HuH-7.5 (cell line): ENCODE data around the gene HSPA1L.
A peak's percentile ranks its signal among the peaks of the same experiment; 100 is the strongest.
"Not testable (repeated sequence)": the region's sequence is repeated elsewhere in the genome, so short reads cannot be mapped to it uniquely, and the experiment has no call there.

ENCODE experiments used
- DNase-seq: peaks from one replicate; pipeline ENCODE4 v3.0.0; 2011; ENCODE audit warnings: low spot score

The HSPA1L gene

DNA sequence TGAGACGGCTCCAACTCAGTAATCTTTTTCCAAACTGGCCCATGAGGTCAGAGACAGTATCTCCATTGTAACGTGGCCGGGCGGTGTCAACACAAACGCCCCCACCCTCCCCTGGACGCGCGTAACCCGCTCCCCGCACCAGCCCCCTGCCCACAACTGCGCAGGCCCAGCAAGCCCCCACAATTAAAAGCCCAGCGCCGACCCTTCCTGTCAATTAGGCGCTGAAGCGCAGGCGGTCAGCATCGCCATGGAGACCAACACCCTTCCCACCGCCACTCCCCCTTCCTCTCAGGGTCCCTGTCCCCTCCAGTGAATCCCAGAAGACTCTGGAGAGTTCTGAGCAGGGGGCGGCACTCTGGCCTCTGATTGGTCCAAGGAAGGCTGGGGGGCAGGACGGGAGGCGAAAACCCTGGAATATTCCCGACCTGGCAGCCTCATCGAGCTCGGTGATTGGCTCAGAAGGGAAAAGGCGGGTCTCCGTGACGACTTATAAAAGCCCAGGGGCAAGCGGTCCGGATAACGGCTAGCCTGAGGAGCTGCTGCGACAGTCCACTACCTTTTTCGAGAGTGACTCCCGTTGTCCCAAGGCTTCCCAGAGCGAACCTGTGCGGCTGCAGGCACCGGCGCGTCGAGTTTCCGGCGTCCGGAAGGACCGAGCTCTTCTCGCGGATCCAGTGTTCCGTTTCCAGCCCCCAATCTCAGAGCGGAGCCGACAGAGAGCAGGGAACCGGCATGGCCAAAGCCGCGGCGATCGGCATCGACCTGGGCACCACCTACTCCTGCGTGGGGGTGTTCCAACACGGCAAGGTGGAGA lies at the start of gene HSPA1L, which contains the start of gene HSPA1A:
HSPA1L (minus strand) TSS at position 259 of the 814 bp plus-strand sequence. CDS start 3,311 bp downstream, outside the sequence.
HSPA1A (plus strand) TSS at position 519 of the 814 bp plus-strand sequence; CDS start at position 733, 214 bp downstream.
- peak; percentile 95 for DNase-seq

- DNase-seq = no peak
Measured at GRCh38 chr6:31864818-31865204, 49.7 kb upstream of the HSPA1L start.

DNA sequence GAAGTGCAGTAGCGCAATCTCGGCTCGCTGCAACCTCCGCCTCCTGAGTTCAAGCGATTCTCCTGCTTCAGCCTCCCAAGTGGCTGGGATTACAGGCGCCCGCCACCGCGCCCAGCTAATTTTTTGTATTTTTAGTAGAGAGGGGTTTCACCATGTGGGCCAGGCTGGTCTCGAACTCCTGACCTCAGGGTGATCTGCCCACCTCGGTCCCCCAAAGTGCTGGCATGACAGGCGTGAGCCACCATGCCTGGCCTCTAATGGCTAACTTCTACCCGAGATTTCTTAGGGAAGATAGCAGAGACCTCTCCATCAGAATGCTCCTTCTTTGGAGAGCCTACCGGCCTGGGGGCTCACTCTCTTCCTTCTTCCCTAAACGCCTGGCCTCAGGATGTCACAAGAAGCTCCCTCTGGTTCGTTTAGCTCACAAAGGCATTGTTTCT lies 49.1 kb upstream of the HSPA1L start:
- not testable (repeated sequence) for DNase-seq

DNA sequence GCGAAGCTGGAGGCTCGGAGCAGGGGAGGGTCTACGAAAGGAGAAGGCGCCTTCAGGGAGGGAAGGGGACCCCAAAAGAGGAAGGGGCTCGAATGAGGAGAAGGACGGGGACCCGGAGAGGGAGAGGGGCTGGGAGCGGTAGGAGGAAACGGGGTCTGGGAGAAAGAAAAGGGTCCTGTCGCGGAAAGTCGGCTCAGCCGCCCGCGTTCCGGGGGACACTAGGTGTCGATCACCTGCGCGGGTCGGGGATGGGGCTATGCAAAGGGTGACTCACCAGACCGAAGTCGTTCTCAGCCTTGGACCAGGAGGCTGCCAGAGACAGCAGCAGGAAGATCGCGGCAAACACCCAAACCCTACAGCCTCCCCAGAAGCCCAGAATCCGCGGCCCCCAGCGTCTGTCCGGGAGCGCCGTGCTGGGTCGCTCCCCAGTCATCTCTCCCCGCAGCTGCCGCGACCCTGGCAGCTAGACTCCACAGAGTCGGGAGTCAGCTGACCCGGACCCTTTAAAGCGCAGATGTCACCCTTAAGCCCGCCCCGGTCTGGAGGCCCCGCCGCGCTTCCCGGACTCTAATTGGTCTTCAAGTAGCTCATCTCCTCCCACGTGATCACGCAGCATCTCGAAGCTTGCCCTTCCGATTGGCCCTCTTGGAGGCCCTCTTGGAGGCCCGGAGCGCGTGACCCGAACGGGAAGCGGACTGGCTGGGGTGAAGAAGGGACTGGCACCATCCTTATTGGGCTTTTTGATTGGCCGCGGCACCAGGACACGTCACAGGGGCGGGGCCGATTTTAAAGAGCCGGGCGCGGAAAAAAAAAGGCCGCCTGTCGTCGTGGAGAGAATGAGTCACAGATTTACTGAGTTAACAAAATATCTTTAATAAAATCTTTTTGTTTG lies 47.5 kb upstream of the HSPA1L start, which contains the start of gene NEU1:
NEU1 (minus strand) TSS at position 478 of the 892 bp plus-strand sequence; CDS start at position 433, 45 bp downstream.
- peak; percentile 98 for DNase-seq

GRCh38 chr6:31861919-31862343 lies 46.8 kb upstream of the HSPA1L start:
- DNase-seq = no peak

DNA sequence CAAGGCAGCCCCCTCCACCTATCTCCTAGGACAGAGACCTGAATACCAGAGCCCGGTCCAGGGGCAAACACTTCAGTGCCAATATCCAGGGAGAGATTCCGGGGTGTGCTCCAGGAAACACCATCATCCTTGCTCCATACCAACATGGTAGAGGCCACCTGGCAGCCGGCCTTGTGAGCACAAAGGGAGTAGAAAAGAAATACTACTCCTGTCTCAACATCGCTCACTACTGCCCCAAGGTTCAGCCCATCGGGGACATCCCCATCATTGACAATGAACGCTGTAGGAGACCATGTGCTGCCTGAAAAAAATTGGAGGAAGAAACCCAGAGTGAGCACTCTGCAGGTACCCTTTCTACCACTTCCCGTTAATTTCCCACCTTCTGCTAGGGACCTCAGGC lies 46.1 kb upstream of the HSPA1L start:
- no peak for DNase-seq

DNA sequence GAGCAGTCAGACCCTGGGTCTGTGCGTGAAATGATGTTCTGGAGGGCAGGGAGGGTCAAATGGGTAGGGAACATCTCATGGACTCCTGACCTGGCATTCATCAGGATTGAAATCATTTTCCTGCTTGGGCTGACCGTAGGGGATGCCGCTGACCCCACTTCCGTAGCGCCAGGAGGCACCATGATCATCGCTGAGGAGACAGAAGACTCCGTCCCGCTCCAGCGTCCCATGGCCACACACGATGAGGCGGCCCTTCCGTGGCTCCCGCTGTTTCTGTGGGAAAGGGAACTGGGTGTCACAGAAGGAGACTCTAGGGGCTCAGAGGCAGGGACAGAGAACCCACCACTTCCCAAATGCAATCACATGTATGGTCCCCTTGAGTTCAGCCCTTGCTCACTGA lies 45.3 kb upstream of the HSPA1L start:
- DNase-seq = no peak

- DNase-seq = no peak
Measured at GRCh38 chr6:31859923-31860322, 44.8 kb upstream of the HSPA1L start.

DNA sequence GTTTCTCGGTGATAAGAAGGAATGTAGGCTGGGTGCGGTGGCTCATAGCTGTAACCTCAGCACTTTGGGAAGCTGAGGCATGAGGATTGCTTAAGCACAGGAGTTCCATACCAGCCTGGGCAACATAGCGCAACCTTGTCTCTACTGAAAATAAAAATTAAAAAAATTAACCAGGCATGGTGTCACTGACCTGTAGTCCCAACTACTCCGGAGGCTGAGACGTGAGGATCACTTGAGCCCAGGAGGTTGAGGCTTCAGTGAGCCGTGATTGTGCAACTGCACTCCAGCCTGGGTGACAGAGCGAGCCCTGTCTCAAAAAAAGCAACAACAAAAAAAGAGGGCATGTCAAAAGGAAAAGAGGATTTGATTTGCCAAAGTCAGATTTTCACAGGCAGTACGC lies 43.6 kb upstream of the HSPA1L start:
- no peak for DNase-seq

DNA sequence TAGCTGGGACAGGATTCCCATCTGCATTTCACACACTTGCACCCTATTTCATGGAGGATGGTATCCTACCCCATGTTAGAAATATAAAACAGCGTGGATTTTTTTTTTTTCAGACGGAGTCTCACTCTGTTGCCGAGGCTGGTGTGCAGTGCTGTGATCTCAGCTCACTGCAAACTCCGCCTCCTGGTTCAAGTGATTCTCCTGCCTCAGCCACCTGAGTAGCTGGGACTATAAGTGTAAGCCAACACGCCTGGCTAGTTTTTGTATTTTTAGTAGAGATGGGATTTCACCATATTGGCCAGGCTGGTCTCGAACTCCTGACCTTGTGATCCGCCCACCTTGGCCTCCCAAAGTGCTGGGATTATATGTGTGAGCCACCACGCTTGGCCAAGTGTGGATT lies 42.7 kb upstream of the HSPA1L start:
- not testable (repeated sequence) for DNase-seq

DNA sequence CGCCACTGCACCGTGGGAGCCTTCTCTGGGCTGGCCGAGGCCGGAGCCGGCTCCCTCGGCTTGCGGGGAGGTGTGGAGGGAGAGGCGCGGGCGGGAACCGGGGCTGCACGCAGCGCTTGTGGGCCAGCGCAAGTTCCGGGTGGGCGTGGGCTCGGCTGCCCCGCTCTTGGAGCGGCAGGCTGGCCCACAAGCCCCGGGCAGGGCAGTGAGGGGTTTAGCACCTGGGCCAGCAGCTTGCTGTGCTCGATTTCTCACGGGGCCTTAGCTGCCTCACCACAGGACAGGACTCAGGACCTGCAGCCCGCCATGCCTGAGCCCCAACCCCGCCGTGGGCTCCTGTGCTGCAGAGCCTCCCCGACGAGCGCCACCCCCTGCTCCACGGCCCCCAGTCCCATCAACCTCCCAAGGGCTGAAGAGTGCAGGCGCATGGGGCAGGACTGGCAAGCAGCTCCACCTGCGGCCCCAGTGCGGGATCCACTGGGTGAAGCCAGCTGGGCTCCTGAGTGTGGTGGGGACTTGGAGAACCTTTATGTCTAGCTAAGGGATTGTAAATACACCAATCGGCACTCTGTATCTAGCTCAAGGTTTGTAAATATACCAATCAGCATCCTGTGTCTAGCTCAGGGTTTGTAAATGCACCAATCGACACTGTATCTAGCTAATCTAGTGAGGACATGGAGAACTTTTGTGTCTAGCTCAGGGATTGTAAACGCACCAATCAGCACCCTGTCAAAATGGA lies 37.1 kb upstream of the HSPA1L start:
- DNase-seq = not testable (repeated sequence)

DNA sequence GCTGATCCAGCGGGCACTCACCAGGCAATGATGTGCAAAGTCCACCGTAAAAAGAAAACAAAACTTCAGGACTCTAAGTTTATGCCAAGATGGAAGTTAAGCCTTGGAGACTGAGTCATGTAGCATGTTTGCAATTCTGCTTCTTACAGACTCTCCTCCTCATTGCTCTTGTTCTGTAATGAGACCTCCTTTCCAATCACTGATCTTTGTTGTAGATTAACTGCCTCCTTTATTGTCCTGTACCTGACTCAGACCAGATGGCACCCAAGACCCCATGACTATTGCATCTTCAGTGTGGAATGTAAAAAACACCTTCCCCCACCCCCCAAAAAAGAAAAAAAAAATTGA lies 36.4 kb upstream of the HSPA1L start:
- DNase-seq = no peak

GRCh38 chr6:31850765-31851484 lies 35.8 kb upstream of the HSPA1L start:
- DNase-seq = no peak

- DNase-seq = no peak
Measured at GRCh38 chr6:31847276-31847978, 32.3 kb upstream of the HSPA1L start.

GRCh38 chr6:31844507-31844906 lies 29.4 kb upstream of the HSPA1L start:
- DNase-seq = no peak

DNA sequence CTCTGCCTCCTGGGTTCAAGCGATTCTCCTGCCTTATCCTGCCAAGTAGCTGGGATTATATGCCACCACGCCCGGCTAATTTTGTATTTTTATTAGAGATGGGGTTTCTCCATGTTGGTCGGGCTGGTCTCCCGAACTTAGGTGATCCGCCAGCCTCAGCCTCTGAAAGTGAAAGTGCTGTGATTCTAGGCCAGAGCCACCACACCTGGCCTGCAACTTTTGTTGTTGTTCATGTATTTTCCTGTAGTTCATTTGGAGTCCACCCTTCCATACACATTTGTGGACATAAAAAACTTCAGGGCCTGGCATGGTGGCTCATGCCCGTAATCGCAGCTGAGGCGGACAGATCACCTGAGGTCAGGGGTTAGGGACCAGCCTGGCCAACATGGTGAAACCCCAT lies 27.0 kb upstream of the HSPA1L start:
- DNase-seq = no peak

GRCh38 chr6:31839779-31840126 lies 24.7 kb upstream of the HSPA1L start:
- DNase-seq = not testable (repeated sequence)

DNA sequence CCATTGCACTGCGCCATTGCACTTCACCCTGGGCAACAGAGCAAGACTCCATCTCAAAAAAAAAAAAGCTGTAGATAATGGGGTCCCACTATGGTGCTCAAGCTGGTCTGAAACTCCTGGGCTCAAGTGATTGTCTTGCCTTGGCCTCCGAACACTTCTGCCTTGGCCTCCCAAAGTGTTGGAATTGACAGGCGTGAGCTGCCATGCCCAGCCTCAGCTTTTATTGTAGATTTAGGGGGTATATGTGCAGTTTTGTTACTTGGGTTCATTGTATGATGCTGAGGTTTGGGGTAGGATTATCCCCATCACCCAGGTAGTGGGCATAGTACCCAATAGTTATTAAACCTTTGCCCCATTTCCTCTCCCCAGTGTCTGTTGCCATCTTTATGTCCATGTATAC lies 23.9 kb upstream of the HSPA1L start:
- no peak for DNase-seq

GRCh38 chr6:31838114-31838553 lies 23.1 kb upstream of the HSPA1L start:
- DNase-seq = not testable (repeated sequence)

- DNase-seq = no peak
Measured at GRCh38 chr6:31837369-31838113, 22.5 kb upstream of the HSPA1L start.
